ENCODE results near the gene MAEA.

- TF ChIP-seq CTCF (IDR thresholded peaks at IDR 0.05) (no peak), POLR2A (IDR thresholded peaks at IDR 0.05) (no peak), EP300 (IDR thresholded peaks at IDR 0.05) (no peak)
Observed at GRCh38 chr4:1358421-1359143, 68.9 kb downstream of the MAEA start.

All from ovary (tissue), 3 donors.